Urothelium cell line (cell line): ENCODE measurements around the gene ANKDD1B.
"Not testable (repeated sequence)": the region's sequence is repeated elsewhere in the genome, so short reads cannot be mapped to it uniquely, and the experiment has no call there.

Experiments
- DNase-seq: peaks from one replicate; pipeline ENCODE4 v3.0.0; 2011; ENCODE audit warnings: low spot score, mixed read lengths
- FAIRE-seq: peaks from 2 replicates; lab custom pipeline; 2011; peaks lifted over from hg19 to GRCh38; lab: Jason Lieb, UNC

The ANKDD1B gene

DNA sequence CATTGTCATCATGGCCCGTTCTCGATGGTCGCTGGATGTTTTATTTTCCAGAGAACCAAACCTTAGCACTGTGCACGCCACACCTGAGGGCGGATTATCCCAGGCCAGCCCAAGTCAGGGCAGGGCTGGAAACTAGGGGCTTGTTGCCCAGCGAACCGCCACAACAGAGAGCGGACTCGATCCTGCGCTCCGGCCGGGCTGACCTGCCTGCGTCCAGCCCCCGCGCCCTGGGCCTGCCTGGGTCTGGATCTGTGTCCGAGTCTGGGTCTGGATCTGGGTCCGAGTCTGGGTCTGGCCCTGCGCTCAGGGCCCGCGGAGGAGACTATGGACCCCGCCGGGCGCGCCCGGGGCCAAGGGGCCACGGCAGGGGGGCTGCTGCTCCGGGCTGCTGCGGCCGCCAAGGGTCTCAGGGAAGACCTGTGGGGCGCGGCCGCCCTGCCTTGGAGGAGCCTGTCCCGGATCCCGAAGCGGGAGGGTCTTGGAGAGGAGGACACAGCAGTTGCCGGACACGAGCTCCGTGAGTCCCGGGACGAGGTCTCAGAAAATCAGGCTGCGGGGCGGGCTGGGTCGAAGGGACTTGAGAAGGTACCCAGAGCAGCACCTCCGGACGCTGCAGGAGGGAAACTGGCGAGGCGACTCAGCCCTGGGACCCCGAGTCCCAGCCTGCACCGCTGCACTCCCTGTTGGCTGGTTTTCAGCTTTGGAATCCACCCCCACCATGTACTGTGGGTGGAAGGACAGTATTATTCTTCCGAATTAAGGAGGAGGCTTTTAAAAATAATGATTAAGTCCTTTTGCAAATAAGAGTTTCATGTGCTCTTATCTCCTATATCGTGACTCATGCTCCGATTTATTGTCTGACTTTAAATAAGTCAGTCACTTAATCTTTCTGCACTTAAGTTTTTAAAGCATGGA lies at the start of gene ANKDD1B:
Gene ANKDD1B, plus strand, starts transcription at position 143 of the 915 bp plus-strand sequence. Its CDS starts 182 bp downstream, at position 325.
- FAIRE-seq: no peak
- DNase-seq: no peak

DNA sequence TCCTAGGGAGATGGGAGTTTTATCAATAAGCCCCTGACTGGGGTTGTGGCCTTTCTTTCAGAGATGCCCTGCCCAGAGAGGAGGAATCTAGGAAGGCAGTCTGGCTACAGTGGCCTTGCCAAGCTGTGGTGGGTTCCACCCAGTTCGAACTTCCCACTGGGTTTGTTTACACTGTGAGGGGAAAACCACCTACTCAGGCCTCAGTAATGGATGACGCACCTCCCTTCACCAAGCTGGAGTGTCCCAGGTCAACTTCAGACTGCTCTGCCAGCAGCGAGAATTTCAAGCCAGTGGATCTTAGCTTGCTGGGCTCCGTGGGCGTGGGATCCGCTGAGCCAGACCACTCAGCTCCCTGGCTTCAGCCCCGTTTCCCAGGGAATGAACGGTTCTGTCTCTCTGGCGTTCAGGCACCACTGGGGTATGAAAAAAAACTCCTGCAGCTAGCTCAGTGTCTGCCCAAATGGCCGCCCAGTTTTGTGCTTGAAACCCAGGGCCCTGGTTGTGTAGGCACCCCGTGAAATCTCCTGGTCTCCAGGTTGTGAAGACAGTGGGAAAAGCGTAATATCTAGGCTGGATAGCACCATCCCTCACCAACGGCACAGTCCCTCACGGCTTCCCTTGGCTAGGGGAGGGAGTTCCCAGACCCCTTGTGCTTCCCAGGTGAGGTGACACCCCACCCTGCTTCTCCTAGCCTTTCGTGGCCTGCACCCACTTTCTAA lies 45.1 kb upstream of the ANKDD1B start:
- peak; percentile 31 for DNase-seq
- not testable (repeated sequence) for FAIRE-seq

DNA sequence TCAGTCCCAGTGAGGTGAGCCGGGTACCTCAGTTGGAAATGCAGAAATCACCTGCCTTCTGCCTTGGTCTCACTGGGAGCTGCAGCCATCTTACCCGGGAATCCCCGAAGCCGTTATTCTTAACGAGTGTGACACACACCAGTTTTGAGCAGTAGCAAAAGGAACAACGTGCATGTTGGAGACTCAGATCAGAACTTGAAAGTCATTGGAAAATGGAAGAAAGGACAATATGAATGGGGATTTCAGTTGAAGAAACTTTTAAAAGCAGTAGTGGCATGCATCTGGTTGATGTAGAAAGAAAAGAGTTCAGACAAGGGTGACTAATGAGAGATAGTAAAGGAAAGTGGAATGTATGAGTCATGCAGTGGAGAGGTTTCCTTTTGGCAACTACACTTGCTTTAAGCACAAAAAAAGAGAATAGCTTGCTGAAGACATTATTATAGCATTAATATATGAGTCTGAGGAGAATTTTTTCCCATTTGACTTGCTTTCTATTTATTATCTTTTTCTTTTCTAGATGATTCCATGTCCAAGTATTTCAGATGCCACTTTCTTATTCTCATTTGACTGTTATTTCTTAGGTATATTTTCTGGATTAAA lies 44.4 kb upstream of the ANKDD1B start:
- no peak for FAIRE-seq
- DNase-seq: peak; percentile 77

DNA sequence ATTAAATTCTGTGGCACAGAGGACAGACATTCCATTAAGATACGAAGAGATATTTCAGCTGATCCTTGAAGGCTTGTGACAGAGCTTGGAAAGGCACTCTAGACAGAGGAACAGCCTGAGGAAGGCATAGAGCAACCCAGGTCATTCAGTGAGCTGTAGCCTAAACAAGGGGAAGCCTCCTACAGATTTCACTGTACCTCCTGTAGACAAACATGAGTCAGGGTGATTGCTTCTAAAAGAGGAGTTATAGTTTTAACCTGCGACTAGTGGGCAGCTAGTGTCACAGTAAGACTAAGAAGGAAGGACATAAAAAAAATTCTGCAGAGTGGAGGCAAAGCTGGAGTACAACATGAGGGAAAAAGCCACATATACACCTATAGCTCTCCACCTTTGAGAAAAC lies 43.5 kb upstream of the ANKDD1B start:
- no peak for FAIRE-seq
- peak; percentile 10 for DNase-seq

DNA sequence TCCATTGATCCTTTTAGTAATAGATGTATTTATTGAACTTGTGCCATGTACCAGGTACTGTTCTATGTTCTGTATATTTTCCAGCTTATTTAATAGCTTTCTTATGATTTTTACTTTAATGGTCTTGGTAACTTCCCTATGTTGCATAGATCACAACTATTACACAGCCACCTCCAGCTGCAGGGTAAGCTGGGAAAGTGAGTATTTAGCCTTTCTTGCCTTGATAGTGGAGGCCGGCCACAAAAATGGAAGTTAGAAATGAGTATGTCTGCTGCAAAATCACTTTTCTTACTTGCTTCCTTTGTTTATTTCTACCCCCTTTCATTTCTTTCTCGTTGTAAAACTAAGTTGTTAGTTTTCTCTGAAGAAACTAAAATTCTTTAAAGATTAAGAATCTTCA lies 43.1 kb upstream of the ANKDD1B start:
- no peak for FAIRE-seq
- DNase-seq: no peak

DNA sequence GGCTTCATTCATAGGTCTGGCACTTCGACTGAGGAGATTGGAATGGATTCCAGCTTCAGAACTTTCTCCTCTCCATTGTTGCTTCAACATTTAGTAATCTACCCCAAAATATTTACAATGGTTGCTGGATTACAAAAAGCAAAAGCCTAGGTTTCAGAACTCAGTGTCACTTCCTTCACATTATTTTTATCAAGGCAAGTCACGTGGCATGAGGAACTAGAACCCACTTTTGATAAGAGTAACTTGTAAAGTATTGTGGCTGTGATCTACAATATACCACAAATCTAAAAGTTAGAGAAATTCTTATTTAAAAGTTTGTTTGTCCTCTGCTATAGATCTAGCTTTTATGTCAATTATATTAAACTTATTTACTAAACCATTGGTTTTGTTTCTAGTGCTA lies 39.7 kb upstream of the ANKDD1B start:
- DNase-seq (no peak), FAIRE-seq (no peak)

DNA sequence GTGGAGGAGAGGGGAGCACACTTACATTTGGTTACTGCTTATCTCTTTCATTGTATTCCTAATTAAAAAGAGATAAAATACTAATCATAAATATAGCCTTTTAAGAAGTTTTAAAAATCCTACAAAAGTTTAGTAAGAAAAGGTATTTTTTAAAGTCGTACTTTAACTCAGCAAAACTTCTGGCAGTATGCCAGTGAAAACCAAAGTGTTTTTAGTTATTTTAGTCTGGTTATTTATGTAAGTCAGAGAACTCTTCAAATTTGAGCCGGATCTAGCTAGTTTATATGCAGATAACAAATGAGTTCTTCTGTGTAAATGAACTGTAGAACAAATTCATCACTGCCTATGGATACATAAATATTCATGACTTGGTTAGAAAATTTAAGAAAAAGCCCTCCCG lies 36.5 kb upstream of the ANKDD1B start:
- no peak for DNase-seq
- no peak for FAIRE-seq

DNA sequence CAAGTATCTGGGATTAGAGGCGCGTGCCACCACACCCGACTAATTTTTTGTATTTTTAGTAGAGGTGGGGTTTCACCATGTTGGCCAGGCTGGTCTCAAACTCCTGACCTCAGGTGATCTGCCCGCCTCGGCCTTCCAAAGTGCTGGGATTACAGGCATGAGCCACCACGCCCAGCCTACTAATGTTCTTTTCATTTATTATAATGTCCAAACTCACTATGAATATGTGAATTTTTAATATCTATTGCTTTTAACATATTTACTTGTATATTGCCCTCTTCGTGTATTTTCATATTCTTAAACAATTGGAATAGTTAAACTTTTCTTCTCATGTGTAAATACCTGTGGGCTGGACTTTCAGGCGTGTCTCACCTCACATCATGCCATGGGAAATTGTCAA lies 33.0 kb upstream of the ANKDD1B start:
- FAIRE-seq, DNase-seq: not testable (repeated sequence)

DNA sequence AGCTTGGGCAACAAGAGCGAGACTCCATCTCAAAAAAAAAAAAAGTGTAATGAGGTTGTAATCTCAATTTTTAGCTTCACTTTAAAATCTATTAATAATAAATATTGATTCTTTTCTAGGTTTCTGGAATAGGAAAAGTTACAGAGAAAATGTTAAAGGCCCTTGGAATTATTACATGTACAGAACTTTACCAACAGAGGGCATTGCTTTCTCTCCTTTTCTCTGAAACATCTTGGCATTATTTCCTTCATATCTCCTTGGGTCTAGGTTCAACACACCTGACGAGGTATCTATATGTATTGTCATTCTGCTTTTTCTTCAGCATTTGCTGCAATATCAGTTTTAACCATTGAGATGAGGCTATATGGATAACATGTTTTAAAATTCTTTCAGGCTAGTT lies 26.6 kb upstream of the ANKDD1B start:
- FAIRE-seq: no peak

DNA sequence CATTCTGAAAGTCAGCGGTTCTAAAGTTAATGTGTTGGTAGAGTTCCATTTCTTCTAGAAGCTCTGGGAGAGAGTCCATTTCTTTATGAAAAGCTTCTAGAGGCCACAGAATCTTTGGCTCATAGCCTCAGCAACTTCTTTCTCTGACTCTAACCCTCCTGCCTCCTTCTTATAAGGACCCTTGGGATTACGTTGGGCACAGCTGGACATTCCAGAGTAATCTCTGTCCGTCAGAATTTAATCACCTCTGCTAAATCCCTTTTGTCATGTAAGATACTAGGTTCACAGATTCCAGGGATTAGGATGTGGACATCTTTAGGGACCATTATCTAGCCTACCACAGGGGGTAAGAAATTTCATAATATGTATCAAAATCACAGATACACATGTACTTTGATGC lies 22.6 kb upstream of the ANKDD1B start:
- DNase-seq (no peak), FAIRE-seq (no peak)

More for the DNA sequence above, 26.6 kb upstream of the ANKDD1B start:
- no peak for DNase-seq

DNA sequence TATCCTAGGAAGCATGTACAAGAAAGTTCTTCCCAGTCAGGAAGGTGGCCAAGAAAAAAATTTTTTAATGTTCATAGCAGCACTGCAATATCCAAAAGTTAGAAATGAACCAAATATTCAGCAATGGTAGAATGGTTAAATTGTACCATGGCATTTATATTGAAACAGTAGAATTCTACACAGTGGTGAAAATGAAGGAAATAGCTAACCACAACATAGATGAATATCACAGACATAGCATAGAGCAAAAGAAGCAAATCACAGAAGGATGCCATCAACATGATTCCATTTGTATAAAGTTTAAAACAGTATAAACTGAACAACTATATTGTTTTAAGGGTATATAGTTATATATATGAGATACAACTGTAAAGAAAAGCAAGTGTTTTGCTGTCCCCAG lies 10.7 kb upstream of the ANKDD1B start:
- DNase-seq (no peak), FAIRE-seq (no peak)

DNA sequence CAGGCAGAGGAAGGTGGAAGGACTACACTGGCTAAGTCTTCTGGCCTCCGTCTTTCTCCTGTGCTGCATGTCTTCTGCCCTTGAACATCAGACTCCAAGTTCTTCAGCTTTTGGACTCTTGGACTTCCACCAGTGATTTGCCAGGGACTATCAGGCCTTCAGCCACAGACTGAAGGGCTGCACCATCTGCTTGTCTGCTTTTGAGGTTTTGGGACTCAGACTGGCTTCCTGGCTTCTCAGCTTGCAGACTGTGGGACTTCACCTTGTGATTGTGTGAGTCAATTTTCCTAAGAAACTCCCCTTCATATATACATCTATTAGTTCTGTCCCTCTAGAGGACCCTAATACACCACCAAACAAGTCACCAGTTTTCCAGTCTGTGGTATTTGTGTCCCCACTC lies 9.7 kb upstream of the ANKDD1B start:
- DNase-seq: no peak

DNA sequence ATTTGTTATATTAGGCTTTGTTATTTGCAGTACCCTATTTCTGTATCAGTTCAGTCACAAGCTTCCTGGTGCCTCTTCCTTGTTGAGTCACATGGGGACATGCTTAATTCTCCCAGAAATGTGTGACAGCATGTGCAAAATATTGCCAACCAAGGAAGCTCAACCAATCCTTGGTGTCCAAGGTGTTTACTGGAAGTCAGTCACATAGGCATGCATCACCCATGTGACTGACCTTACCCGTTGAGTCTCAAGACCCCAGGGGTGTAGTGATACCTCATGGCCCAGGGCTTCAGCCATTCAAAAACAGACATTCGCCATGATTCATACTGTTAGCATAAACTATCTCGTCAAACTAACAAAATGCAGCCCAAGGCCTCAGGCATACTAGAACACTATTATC lies 9.3 kb upstream of the ANKDD1B start:
- FAIRE-seq (no peak), DNase-seq (no peak)

More for the DNA sequence above, 9.7 kb upstream of the ANKDD1B start:
- no peak for FAIRE-seq

DNA sequence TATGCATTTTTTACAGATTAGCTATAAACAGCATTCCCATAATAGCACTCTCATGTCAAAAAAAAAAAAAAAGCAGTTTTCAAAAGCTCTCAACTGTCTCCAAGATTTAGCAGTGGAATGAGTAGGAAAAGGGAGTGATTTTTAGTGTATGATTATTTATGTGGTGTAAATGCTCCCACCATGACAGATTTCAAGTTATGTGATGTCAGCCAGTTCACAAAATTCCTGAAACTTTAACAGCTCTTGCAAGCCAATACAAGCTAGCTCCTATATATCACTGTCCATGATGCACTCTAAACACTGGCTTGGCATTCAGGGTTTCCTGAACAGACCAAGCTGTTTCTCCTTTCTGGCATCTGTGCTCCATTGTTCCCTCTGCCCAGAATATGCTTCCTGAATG lies 7.9 kb upstream of the ANKDD1B start:
- no peak for FAIRE-seq
- no peak for DNase-seq

DNA sequence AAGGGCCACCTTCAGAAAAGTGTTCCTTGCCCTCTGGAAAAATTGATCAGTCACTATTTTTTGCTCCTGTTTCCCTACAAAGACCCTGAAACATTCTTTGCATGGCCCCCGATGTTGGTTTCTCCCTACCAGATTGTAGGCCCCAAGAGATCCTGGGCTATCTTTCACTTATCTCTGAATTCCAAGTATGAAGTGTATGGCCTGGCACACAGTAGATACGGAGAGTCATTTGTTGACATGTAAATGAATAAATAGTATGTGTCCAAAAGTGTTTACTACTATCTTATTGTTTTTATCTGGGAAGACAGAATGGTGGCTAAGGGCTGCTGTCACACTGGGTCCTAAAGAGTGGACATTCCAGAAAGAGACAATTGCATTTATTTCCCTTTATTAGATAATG lies 7.4 kb upstream of the ANKDD1B start:
- DNase-seq: no peak
- FAIRE-seq: no peak

DNA sequence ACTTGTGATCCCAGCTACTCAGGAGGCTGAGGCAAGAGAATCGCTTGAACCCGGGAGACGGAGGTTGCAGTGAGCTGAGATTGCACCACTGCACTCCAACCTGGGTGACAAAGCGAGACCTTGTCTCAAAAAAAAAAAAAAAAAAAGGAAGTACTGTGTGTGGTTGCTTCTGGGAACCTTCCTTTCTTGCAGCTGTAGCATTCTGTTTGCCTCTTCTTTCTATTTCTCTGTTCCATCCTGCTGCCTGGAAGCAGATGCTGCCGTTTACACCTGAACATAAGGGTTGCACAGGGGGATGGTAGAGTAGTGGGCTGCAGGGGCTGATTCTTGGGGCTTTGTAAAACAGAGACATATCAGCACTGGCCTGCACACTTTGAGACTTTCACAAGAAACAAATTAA lies 3.9 kb upstream of the ANKDD1B start:
- FAIRE-seq, DNase-seq: not testable (repeated sequence)

DNA sequence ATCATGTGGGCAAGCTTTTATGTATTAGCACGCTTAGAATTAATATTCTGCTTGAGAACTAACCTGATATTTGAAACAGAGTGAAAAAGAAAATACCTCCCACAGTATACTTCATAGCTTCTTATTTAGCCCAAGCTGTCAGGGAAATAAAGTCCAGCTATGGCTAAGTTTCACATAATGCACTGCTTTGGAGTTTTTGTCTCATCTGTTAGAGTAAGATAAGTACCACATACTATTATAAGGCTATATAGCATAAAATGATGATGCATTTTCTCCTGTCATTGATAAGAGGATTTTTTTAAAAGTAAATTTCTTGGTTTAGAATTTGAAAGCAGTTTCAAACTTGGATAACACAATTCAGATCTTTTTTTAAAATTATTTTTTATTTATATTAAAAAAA lies 2.4 kb upstream of the ANKDD1B start:
- DNase-seq (no peak), FAIRE-seq (no peak)

DNA sequence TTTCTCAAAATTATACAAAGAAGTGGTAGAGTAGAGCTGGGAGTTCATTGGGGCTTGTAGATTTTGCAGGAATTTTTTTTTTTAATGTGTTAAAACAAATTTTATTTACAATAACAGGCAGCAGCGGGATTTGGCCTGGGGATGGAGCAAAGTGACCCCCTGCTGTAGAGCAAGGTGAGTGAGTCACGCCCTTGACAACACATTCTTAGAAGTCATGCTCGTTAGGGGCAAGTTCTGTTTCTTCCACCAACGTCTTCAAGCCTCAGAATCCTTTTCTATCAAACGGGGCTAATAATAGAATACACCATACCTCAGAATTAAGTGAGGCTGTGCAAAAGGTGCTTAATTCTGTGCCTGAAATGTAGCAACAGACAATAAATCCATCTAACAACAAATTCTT lies 1.1 kb upstream of the ANKDD1B start:
- DNase-seq (no peak), FAIRE-seq (no peak)

DNA sequence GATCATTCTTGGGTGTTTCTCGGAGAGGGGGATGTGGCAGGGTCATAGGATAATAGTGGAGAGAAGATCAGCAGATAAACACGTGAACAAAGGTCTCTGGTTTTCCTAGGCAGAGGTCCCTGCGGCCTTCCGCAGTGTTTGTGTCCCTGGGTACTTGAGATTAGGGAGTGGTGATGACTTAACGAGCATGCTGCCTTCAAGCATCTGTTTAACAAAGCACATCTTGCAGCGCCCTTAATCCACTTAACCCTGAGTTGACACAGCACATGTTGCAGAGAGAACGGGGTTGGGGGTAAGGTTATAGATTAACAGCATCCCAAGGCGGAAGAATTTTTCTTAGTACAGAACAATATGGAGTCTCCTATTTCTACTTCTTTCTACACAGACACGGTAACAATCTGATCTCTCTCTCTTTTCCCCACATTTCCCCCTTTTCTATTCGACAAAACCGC lies 368 bp upstream of the ANKDD1B start:
- DNase-seq, FAIRE-seq: not testable (repeated sequence)

DNA sequence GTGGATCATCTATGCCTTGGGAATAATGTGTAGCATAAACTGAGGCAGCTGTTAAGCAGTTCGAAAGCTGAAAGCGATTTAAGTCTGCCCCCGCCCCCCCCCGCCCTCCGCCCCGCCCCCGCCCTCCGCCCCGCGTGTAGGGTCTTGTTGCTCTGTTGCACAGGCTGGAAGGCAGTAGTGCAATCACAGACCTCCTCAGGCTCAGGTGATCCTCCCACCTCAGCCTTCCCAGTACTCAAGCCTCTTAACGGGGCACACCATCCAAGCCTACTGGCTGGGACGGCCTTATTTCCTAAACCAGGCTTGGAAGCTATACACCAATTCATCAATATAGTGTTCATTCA lies 945 bp downstream of the ANKDD1B start:
- no peak for DNase-seq
- FAIRE-seq: no peak

DNA sequence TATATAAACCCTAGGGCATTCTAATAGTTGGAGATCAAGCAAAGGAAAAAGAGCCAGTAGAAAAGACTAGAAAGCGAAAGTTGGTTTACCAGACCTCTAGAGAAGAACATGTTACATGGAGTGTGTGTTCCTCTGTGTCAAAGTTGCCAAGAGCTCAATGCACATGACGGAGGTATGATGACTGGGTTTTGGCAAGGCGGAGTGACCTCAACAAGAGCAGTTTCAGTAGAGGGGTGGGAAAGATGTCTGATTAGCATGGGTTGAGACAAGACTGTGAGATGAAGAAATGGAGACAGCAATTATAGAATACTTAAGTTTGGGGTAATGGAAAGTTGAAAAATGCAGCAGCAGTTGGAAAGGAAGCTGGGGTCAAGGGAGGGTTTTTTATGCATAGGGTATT lies 1.6 kb downstream of the ANKDD1B start:
- DNase-seq: no peak
- FAIRE-seq: no peak

DNA sequence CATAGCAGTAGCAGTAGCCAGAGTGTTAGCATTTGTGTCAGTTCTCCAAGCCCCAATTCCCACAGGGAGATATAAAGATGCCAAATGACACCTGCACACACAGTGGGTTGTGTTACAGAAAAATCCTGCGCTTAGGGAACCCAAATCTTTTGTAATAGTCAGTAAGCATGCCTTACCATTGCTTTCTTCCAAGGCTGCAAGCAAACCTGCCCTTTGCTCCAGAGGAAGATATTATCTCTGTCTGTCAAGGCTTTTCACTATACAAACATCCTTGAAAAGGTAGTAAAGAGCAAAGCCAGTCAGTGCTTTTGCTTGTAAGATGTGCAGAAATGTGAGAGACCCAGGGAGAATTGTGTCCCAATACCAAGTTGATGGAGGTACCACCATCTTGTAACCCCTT lies 2.9 kb downstream of the ANKDD1B start:
- DNase-seq: no peak
- FAIRE-seq: no peak
